Trophoblast cell (in vitro differentiated cells and primary cell): ENCODE measurements around the gene RAB14.

Source experiments
- DNase-seq, 2 donors: peaks; one replicate each; pipeline ENCODE4 v3.0.0-alpha.2; 2016
- H2AFZ ChIP-seq: 2 replicates; pipeline ENCODE4 v1.6.1; 2013; ENCODE audit warnings: low read length, moderate library complexity, mild to moderate bottlenecking; ENCODE audit not compliant: insufficient read depth, poor library complexity
- H2AK5ac ChIP-seq: 2 replicates; pipeline ENCODE4 v1.6.1; 2013; ENCODE audit warnings: mild to moderate bottlenecking, low read length
- H2BK120ac ChIP-seq: 2 replicates; pipeline ENCODE4 v1.6.1; 2013; ENCODE audit warnings: low read length, mild to moderate bottlenecking, moderate library complexity; ENCODE audit not compliant: insufficient read depth, poor library complexity
- H2BK12ac ChIP-seq: 2 replicates; pipeline ENCODE4 v1.6.1; 2013; ENCODE audit warnings: mild to moderate bottlenecking, low read length, moderate library complexity
- H2BK5ac ChIP-seq: 2 replicates; pipeline ENCODE4 v1.6.1; 2013; ENCODE audit warnings: low read length, low read depth, moderate library complexity, mild to moderate bottlenecking; ENCODE audit not compliant: poor library complexity
- H3K14ac ChIP-seq: 2 replicates; pipeline ENCODE4 v1.6.1; 2013; ENCODE audit warnings: mild to moderate bottlenecking, low read length
- H3K18ac ChIP-seq: 2 replicates; pipeline ENCODE4 v1.6.1; 2013; ENCODE audit warnings: mild to moderate bottlenecking, low read length
- H3K23ac ChIP-seq: 2 replicates; pipeline ENCODE4 v1.6.1; 2013; ENCODE audit warnings: low read length
- H3K27ac ChIP-seq: 2 replicates; pipeline ENCODE4 v1.5.1; 2013; ENCODE audit warnings: low read depth, mild to moderate bottlenecking, inconsistent platforms, low read length, moderate library complexity
- H3K27me3 ChIP-seq: 2 replicates; pipeline ENCODE4 v1.6.1; 2013; ENCODE audit warnings: inconsistent platforms, mild to moderate bottlenecking, low read length, moderate library complexity; ENCODE audit not compliant: insufficient read depth
- H3K36me3 ChIP-seq, 2 experiments: 1 replicate in 1 of 2; 2 replicates in 1 of 2; pipeline ENCODE4 v1.6.1; 2013; ENCODE audit warnings: low read length in 2 of 2, mild to moderate bottlenecking in 2 of 2, moderate library complexity in 1 of 2; ENCODE audit not compliant: insufficient read depth in 2 of 2, control insufficient read depth in 1 of 2
- H3K4ac ChIP-seq: 2 replicates; pipeline ENCODE4 v1.6.1; 2013; ENCODE audit warnings: low read depth, mild to moderate bottlenecking, low read length, moderate library complexity
- H3K4me1 ChIP-seq, 2 experiments: 1 replicate in 1 of 2; 2 replicates in 1 of 2; pipeline ENCODE4 v1.6.1; 2013; ENCODE audit warnings: low read length in 2 of 2, mild to moderate bottlenecking in 2 of 2, moderate library complexity in 1 of 2; ENCODE audit not compliant: insufficient read depth in 2 of 2, control insufficient read depth in 1 of 2
- H3K4me2 ChIP-seq: 2 replicates; pipeline ENCODE4 v1.6.1; 2013; ENCODE audit warnings: inconsistent platforms, mild to moderate bottlenecking, low read length, moderate library complexity
- H3K4me3 ChIP-seq: 2 replicates; pipeline ENCODE4 v1.5.1; 2013; ENCODE audit warnings: mild to moderate bottlenecking, low read depth, low read length, inconsistent platforms
- H3K79me1 ChIP-seq: one replicate; pipeline ENCODE4 v1.6.1; 2013; ENCODE audit warnings: low read length
- H3K79me2 ChIP-seq: 2 replicates; pipeline ENCODE4 v1.6.1; 2013; ENCODE audit warnings: low read length, mild to moderate bottlenecking; ENCODE audit not compliant: control insufficient read depth, insufficient read depth, poor library complexity
- H3K9ac ChIP-seq: 2 replicates; pipeline ENCODE4 v1.6.1; 2013; ENCODE audit warnings: mild to moderate bottlenecking, low read length
- H3K9me3 ChIP-seq: 2 replicates; pipeline ENCODE4 v1.6.1; 2013; ENCODE audit warnings: low read depth, mild to moderate bottlenecking, control low read depth, inconsistent platforms, low read length; ENCODE audit not compliant: insufficient read depth
- H4K12ac ChIP-seq: 2 replicates; pipeline ENCODE4 v1.6.1; 2013; ENCODE audit warnings: low read depth, mild to moderate bottlenecking, low read length, moderate library complexity
- H4K8ac ChIP-seq: 2 replicates; pipeline ENCODE4 v1.6.1; 2013; ENCODE audit warnings: low read depth, mild to moderate bottlenecking, low read length, moderate library complexity
- H4K91ac ChIP-seq: one replicate; pipeline ENCODE4 v1.6.1; 2013; ENCODE audit warnings: low read depth, mild to moderate bottlenecking, low read length, moderate library complexity
- WGBS: extraction: QIAGEN DNeasy Blood & Tissue Kit; methylation state at CpG from one replicate; pipeline ENCODE4 v1.1.7; 2013; ENCODE audit warnings: missing lambda C conversion rate; ENCODE audit not compliant: insufficient read length, insufficient coverage; ENCODE audit errors: extremely low coverage; 5-methylcytosine and 5-hydroxymethylcytosine counted together

RAB14 gene

GRCh38 chr9:121178676-121179372, 22.8 kb downstream of the RAB14 start:
- H3K9ac ChIP-seq = no peak overlapping the region
- 100% methylated on average over 1 of the region's 6 CpGs for WGBS

DNA sequence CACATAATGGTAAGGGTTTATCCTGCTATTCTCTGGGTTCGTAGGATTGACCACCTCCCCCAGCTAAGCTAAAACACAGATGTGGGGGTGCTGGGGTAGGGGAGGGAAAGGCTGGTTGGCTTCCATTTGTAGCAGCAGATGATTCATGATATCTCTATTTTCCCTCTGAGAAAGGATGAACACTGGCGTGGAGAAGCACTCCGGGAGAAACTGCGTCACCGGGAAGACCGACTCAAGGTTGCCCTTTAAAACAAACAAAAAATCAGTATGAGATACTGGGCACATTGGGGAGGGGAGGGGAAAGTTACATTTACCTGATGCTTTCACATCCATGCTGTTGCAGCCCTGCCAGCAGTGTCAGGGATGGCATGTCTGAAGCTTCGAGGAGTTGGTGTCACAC, 28.2 kb downstream of the RAB14 start:
- no peak overlapping the region for H4K91ac ChIP-seq
- H4K12ac ChIP-seq = no peak overlapping the region
- no peak overlapping the region for H4K8ac ChIP-seq
- no peak overlapping the region for H3K4me3 ChIP-seq
- no peaks in the 10 kb centered on the region for H3K9me3 ChIP-seq
- H2BK5ac ChIP-seq = no peak overlapping the region
- no peak for DNase-seq
- H3K4me2 ChIP-seq = no peak overlapping the region
- H2AK5ac ChIP-seq = no peak overlapping the region
- H3K27ac ChIP-seq = no peak overlapping the region
- no peak overlapping the region for H2AFZ ChIP-seq
- no peak overlapping the region for H3K18ac ChIP-seq
- no peaks in the 10 kb centered on the region for H3K27me3 ChIP-seq
- no peak overlapping the region for H2BK120ac ChIP-seq
- no peak overlapping the region for H3K23ac ChIP-seq
- no peak overlapping the region for H3K9ac ChIP-seq
- H3K79me2 ChIP-seq = no peaks in the 10 kb centered on the region
- H3K79me1 ChIP-seq = no peaks in the 10 kb centered on the region
- no peak overlapping the region for H2BK12ac ChIP-seq
- no peak overlapping the region for H3K14ac ChIP-seq
- no peaks in the 10 kb centered on the region for H3K4me1 ChIP-seq
- no CpG with 5 or more reads among the region's 7 CpGs for WGBS
- H3K4ac ChIP-seq = no peak overlapping the region
- peaks cover 18 to 24% of the 10 kb centered on the region in 2 experiments for H3K36me3 ChIP-seq

More at GRCh38 chr9:121178676-121179372, 22.8 kb downstream of the RAB14 start:
- H2BK5ac ChIP-seq = no peak overlapping the region
- H3K79me1 ChIP-seq = no peaks in the 10 kb centered on the region
- no peak overlapping the region for H2BK120ac ChIP-seq
- no peak overlapping the region for H3K4me3 ChIP-seq
- H3K79me2 ChIP-seq = no peaks in the 10 kb centered on the region
- no peak overlapping the region for H2AFZ ChIP-seq
- H3K14ac ChIP-seq = no peak overlapping the region
- no peaks in the 10 kb centered on the region for H3K9me3 ChIP-seq
- no peak overlapping the region for H3K23ac ChIP-seq
- H3K27me3 ChIP-seq = no peaks in the 10 kb centered on the region
- no peak for DNase-seq
- H4K12ac ChIP-seq = no peak overlapping the region
- no peak overlapping the region for H2AK5ac ChIP-seq
- no peak overlapping the region for H4K91ac ChIP-seq
- H3K27ac ChIP-seq = no peak overlapping the region
- H3K4me1 ChIP-seq = peaks cover 0 to 3% of the 10 kb centered on the region in 2 experiments
- no peak overlapping the region for H4K8ac ChIP-seq
- no peak overlapping the region for H3K4ac ChIP-seq
- no peak overlapping the region for H3K18ac ChIP-seq
- H3K36me3 ChIP-seq = peaks cover 5 to 17% of the 10 kb centered on the region in 2 experiments
- H3K4me2 ChIP-seq = no peak overlapping the region
- H2BK12ac ChIP-seq = no peak overlapping the region

DNA sequence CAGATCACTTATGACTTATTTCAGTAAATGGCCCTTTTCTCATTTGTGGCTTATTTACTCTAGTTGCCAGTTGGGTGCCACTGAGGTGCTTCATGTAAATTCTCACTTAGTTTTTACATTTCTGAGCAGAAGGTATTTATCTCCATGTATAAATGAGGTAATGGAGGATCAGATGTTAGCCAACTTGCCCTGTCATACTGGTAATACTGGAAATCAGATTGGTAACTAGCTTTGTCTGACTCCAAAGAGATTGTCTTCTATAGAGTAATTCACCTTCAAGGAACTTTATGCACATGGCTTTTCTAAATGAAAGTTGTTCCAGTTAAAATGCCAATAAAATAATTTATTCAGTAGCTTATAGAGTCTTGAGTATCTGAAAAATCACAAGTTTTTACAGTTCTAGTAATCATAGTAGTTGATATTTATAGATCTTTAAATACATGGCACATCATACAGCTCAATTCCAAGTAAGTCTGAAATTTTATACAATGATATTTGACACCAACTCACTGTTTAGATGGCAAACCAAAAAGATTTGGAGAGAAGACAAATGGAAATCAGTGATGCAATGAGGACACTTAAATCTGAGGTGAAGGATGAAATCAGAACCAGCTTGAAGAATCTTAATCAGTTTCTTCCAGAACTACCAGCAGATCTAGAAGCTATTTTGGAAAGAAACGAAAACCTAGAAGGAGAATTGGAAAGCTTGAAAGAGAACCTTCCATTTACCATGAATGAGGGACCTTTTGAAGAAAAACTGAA, 28.8 kb downstream of the RAB14 start:
- Histone ChIP-seq H3K9me3 (no peaks in the 10 kb centered on the region), H3K23ac (no peak overlapping the region), H3K9ac (no peak overlapping the region), H3K4me3 (no peak overlapping the region), H3K4me2 (no peak overlapping the region), H4K91ac (no peak overlapping the region), H4K8ac (no peak overlapping the region), H4K12ac (no peak overlapping the region), H3K27me3 (no peaks in the 10 kb centered on the region), H3K79me2 (no peaks in the 10 kb centered on the region), H3K4ac (no peak overlapping the region), H2BK5ac (no peak overlapping the region), H2AFZ (no peak overlapping the region), H3K36me3 (peaks cover 20 to 24% of the 10 kb centered on the region in 2 experiments), H2BK120ac (no peak overlapping the region), H2AK5ac (no peak overlapping the region), H3K79me1 (no peaks in the 10 kb centered on the region), H3K4me1 (no peaks in the 10 kb centered on the region), H3K27ac (no peak overlapping the region), H3K14ac (no peak overlapping the region), H2BK12ac (no peak overlapping the region), H3K18ac (no peak overlapping the region)
- no peak for DNase-seq
- no CpG with 5 or more reads among the region's 1 CpG for WGBS

DNA sequence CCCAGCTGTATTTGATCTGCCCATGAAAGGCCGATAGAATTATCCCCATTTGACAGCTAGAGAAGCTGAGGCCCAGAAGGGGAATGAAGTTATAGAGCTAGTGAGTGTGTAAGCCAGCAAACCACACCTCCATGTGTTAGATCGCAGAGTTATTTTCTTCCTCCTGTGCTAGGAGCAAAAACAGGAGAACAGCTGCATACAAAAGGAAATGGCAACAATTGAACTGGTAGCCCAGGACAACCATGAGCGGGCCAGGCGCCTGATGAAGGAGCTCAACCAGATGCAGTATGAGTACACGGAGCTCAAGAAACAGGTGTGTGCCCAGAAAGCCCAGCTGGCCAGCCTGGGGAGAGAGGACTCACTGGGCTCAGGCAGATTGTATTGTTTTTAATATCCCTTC, 30.4 kb downstream of the RAB14 start:
- Histone ChIP-seq H3K79me1 (no peaks in the 10 kb centered on the region), H3K18ac (no peak overlapping the region), H2AFZ (no peak overlapping the region), H3K4me1 (no peaks in the 10 kb centered on the region), H3K4ac (no peak overlapping the region), H2BK5ac (no peak overlapping the region), H2AK5ac (no peak overlapping the region), H3K23ac (no peak overlapping the region), H3K14ac (no peak overlapping the region), H4K8ac (no peak overlapping the region), H3K36me3 (peaks cover 20 to 22% of the 10 kb centered on the region in 2 experiments), H3K27ac (no peak overlapping the region), H4K12ac (no peak overlapping the region), H2BK120ac (no peak overlapping the region), H2BK12ac (no peak overlapping the region), H3K4me2 (no peak overlapping the region), H4K91ac (no peak overlapping the region), H3K9me3 (no peaks in the 10 kb centered on the region), H3K79me2 (no peaks in the 10 kb centered on the region), H3K9ac (no peak overlapping the region), H3K4me3 (no peak overlapping the region), H3K27me3 (no peaks in the 10 kb centered on the region)
- WGBS = no CpG with 5 or more reads among the region's 5 CpGs
- DNase-seq = no peak
